Thyroid gland (tissue), 4 donors: ENCODE results near the gene CHD6.

Source experiments
- POLR2A ChIP-seq, 2 donors: fragments of 450-650 bp; IDR thresholded peaks; one replicate each; pipeline ENCODE4 v1.6.1; 2017; ENCODE audit warnings: antibody characterized with exemption in 2 of 2, mild to moderate bottlenecking in 2 of 2, moderate library complexity in 1 of 2
- TF ChIP-seq, protein P1 (sequence below), 6 experiments: fragments of 200-600 bp in 3 of 6; fragments of 450-650 bp in 3 of 6; sonication (generic) in 3 of 6; IDR thresholded peaks; one replicate each; pipeline ENCODE4 v1.5.1; 2016 to 2019; ENCODE audit warnings: antibody characterized with exemption in 6 of 6, mild to moderate bottlenecking in 2 of 6, inconsistent platforms in 1 of 6, moderate library complexity in 1 of 6

DNA sequence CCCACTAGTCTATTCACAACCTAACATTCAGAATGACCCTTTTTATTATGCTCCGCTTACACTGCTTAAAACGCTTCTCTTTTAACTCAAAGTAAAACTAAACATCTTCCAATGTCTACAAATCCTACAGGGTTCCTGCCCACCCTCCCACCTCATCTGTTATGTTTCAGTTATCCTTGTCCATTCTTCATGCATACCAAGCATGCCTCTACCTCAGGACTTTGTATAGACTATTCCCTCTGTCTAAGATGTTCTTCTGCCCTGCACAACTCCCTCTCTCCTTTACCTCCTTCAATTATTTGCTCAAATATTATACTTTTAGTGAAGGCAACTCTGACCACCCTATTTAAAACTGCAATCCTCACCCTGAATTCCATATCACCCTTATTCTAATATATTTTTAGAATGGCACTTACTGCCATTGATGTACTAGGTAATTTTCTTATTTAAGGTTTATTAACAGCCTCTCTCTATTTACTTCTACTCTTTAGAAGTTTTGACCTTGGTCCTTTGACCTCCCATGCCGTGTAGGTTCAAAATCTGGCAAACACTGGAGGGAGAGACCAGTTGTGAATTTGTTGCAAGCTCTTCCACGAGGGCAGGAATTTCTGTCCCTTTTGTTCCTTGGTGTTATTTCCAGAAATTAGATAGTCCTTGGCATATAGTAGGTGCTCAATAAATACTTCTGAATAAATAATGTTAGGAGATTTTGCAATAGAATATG, 111.8 kb downstream of the CHD6 start:
- TF ChIP-seq, protein P1, sequence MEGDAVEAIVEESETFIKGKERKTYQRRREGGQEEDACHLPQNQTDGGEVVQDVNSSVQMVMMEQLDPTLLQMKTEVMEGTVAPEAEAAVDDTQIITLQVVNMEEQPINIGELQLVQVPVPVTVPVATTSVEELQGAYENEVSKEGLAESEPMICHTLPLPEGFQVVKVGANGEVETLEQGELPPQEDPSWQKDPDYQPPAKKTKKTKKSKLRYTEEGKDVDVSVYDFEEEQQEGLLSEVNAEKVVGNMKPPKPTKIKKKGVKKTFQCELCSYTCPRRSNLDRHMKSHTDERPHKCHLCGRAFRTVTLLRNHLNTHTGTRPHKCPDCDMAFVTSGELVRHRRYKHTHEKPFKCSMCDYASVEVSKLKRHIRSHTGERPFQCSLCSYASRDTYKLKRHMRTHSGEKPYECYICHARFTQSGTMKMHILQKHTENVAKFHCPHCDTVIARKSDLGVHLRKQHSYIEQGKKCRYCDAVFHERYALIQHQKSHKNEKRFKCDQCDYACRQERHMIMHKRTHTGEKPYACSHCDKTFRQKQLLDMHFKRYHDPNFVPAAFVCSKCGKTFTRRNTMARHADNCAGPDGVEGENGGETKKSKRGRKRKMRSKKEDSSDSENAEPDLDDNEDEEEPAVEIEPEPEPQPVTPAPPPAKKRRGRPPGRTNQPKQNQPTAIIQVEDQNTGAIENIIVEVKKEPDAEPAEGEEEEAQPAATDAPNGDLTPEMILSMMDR (IDR thresholded peaks at IDR 0.05), result no peak
- TF ChIP-seq POLR2A (IDR thresholded peaks at IDR 0.05), result no peak
